GM21723 (cell line): ENCODE data around the gene ABCB7.
"Not testable (repeated sequence)": the region's sequence is repeated elsewhere in the genome, so short reads cannot be mapped to it uniquely, and the experiment has no call there.

ENCODE experiments used
- ATAC-seq: cut with Tn5 transposase; IDR thresholded peaks from one replicate; pipeline ENCODE4 v1.9.1; 2021; ENCODE audit warnings: mild to moderate bottlenecking, moderate library complexity; ENCODE audit not compliant: unreplicated experiment

Gene ABCB7

GRCh38 chrX:75155827-75156525 lies at the start of gene ABCB7:
TSS of gene ABCB7 (minus strand) at chrX:75156283. CDS start at chrX:75156272, 11 bp downstream.
- peak; percentile 91 for ATAC-seq

DNA sequence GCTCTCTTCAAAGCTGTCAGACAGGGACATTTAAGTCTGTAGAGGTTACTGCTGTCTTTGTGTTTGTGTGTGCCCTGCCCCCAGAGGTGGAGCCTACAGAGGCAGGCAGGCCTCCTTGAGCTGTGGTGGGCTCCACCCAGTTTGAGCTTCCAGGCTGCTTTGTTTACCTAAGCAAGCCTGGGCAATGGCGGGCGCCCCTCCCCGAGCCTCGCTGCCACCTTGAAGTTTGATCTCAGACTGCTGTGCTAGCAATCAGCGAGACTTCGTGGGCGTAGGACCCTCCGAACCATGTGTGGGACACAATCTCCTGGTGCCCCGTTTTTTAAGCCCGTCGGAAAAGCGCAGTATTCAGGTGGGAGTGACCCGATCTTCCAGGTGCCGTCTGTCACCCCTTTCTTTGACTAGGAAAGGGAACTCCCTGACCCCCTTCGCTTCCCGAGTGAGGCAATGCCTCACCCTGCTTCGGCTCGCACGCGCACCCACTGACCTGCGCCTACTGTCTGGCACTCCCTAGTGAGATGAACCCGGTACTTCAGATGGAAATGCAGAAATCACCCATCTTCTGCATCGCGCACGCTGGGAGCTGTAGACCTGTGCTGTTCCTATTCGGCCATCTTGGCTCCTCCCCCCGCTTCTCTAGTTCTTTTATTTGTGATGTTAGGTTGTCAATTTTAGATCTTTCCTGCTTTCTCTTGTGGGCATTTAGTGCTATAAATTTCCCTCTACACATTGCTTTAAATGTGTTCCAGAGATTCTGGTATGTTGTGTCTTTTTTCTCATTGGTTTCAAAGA lies 32.5 kb upstream of the ABCB7 start:
- ATAC-seq: not testable (repeated sequence)

DNA sequence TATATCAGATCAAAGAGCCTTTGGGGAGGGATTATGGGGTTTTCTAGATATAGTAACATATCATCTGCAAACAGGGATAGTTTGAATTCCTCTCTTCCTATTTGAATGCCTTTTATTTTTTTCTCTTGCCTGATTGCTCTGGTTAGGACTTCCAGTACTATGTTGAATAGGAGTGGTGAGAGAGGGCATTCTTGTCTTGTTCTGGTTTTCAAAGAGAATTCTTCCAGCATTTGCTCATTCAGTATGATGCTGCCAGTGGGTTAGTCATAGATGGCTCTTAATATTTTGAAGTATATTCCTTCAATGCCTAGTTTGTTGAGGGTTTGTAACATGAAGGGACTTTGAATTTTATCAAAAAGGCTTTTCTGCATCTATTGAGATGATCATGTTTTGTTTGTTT lies 25.6 kb upstream of the ABCB7 start:
- no peak for ATAC-seq

DNA sequence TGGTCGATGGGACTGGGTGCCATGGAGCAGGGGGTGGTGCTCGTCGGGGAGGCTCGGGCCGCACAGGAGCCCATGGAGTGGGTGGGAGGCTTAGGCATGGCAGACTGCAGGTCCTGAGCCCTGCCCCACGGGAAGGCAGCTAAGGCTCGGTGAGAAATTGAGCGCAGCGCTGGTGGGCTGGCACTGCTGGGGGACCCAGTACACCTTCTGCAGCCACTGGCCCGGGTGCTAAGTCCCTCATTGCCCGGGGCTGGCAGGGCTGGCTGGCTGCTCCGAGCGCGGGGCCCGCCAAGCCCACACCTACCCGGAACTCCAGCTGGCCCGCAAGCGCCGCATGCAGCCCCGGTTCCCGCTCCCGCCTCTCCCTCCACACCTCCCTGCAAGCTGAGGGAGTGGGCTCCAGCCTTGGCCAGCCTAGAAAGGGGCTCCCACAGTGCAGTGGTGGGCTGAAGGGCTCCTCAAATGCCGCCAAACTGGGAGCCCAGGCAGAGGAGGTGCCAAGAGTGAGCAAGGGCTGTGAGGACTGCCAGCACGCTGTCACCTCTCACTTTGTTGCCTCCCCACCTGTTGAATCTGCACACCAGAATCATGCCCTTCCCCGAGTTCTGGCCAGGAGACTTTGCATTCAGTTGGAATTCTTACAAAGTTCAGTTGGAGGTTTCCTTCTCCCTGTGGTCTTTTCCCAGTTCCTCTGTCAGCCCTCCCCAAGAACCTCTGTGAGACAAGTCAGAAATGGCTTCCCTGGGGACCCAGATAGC lies 23.6 kb upstream of the ABCB7 start:
- not testable (repeated sequence) for ATAC-seq

- ATAC-seq: not testable (repeated sequence)
Measured at GRCh38 chrX:75172257-75172890, 16.3 kb upstream of the ABCB7 start.

- no peak for ATAC-seq
Measured at GRCh38 chrX:75158054-75158453, 2.0 kb upstream of the ABCB7 start.

GRCh38 chrX:75156531-75156945 lies 455 bp upstream of the ABCB7 start:
- no peak for ATAC-seq

DNA sequence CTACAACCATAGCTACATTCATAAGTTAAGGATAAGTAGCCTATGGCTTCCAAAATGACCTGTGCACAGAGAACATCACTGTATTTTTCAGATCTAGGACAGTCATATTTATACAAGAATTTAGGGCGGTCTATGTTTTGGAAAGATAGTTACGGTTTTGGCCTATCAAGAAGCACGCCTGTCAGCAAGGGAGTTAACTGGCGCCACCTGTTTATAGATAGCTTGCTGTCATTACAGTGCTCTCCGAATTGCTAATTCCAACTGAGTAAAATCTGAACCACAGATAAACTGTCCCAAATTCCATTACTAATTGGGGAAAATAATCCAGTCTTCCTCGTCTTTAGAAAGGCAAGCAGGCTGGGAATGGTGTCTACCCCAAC lies 646 bp downstream of the ABCB7 start:
- peak; percentile 48 for ATAC-seq

DNA sequence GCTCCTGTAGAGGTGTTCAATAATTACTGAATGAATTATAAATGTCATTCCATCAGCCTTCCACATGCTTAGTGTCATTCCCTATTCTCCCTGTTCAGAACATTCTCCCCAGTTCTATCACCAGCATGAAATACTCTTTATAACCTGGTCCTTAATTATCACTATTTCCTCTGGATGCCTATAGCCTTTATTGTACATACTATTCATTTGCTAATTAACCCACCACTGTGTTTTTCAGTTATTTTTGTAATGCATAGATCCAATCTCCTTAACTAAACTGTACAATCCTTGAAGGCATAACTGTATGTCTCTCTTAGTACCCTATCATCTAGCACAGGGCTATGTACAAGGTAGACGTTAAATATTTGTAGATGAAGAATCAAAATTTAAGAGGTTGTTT lies 1.2 kb downstream of the ABCB7 start:
- no peak for ATAC-seq

GRCh38 chrX:75151827-75152592 lies 4.1 kb downstream of the ABCB7 start:
- ATAC-seq: no peak

DNA sequence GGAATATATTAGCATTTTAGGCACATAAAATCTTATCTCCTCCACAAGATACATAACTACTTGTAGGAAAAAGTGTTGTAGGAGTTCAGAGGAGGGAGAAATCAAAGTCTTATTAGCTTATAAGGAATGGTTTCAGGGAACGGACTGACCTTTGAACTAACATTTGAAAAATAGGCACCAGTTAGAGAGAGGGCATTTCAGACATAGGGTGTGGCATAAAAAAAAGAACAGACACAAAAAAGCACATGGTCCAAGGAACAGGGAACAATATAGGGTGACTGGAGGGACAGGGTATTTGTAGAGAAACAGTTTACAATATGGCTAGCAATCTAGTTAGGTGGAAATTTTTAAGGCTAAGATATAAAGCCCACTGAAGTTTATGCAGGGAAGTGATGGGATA lies 6.4 kb downstream of the ABCB7 start:
- no peak for ATAC-seq

GRCh38 chrX:75132672-75133071 lies 23.4 kb downstream of the ABCB7 start:
- no peak for ATAC-seq

GRCh38 chrX:75131973-75132627 lies 24.0 kb downstream of the ABCB7 start:
- ATAC-seq: no peak

- ATAC-seq: not testable (repeated sequence)
Measured at GRCh38 chrX:75129069-75129468, 27.0 kb downstream of the ABCB7 start.

GRCh38 chrX:75118296-75118695 lies 37.8 kb downstream of the ABCB7 start:
- ATAC-seq: no peak

- no peak for ATAC-seq
Measured at GRCh38 chrX:75115707-75116413, 40.2 kb downstream of the ABCB7 start.

DNA sequence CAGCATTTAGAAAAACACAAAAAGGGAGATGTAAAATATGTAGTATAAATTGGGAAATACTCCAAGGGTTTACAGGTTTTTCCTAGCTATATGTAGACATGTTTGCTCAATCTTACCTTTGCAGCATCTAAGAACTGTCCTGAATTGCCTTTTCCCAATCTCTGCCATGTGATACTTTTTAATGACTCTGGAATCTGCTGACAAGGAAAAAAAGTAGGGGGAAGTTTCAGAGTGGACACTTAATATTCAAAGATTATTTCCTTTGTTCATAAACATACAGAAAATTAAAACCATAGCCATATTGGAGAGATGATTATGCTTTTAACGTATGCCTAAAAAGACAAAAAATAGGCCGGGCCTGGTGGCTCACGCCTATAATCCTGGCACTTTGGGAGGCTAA lies 41.4 kb downstream of the ABCB7 start:
- no peak for ATAC-seq

DNA sequence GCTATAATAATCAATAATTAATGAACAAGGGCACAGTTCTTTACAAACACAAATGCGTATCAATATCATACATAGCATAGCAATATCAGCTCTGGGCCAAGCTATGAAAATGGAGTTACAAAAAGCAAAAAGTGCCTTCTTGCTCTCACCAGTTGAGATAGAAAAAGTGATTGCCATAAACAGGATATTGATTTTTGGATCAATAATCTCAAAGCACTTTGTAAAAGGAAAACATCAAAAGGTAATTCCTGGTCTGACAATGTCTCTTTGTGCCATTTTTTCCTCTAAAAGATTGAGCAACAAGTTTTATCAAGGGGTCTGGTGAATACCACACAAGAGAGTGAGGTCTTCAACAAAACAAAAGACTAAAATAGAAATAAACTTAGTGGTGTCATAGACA lies 42.4 kb downstream of the ABCB7 start:
- ATAC-seq: no peak

- no peak for ATAC-seq
Measured at GRCh38 chrX:75107863-75108509, 48.1 kb downstream of the ABCB7 start.
